CD4-positive, alpha-beta T cell treated with Interleukin-15 for 4 hours (primary cell): Measurements from ENCODE around the gene ELOVL7.
"Not testable (repeated sequence)": the region's sequence is repeated elsewhere in the genome, so short reads cannot be mapped to it uniquely, and the experiment has no call there.

ENCODE experiments used
- DNase-seq: peaks from one replicate; pipeline ENCODE4 v3.0.0-alpha.2; 2020; ENCODE audit warnings: low spot score

ELOVL7 gene

DNA sequence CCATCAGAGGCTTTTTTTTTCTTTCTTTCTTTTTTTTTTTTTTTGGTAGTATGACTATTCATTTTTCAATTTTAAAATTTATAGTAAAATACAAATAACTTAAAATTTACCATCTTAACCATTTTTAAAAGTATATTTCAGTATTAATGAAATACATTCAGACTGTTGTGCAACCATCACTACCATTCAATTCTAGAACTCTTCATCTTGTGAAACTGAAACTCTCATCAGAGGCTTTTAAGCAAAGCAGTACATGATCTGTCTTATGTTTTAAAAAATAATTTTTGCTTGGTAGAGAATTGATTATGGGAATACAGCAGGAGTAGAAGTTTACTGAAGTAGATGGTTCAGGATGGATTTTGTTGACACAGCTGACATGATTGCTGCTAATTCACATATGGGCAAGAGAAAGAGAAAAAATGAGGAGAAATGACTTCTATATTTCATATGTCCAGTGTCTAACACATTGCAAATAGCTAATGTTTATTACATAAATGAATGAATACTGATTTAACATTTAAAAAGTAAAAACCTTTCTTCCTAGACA is 13.4 kb downstream of the ELOVL7 start:
- DNase-seq: no peak

DNA sequence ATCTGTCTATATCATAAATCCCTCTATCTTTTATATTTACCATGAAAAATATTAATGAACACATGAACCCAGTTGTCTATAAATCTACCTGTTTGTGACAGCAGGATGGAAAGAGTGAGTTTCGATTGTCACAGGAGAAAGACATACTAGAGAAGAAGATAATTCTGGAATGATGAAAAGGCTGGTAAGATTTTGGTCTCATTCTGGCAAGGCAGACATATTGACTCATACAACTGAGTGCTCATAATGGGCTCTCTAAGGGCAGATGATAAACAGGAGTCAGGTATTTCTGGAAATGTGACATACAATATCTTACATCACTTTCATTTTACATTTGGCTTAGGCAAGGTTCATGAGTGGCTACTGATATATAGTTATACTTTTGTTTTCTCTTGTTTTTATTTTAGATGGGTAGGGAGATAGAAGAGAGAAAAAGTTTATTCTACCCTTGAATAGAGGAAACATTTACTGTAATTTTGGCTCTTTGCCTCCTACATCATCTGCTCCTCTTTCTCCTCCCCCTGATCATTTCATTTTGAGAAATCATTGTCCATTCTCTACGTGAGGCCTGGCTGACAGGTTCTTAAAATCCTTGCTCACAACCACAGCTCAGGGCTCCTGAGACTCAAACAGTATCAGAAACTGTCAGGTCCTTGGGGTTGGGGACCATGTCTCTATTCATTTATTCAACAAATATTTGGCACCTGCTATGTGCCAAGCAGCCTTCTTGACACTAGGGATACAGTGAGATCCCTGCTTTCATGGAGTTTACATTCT is 14.4 kb downstream of the ELOVL7 start:
- no peak for DNase-seq

DNA sequence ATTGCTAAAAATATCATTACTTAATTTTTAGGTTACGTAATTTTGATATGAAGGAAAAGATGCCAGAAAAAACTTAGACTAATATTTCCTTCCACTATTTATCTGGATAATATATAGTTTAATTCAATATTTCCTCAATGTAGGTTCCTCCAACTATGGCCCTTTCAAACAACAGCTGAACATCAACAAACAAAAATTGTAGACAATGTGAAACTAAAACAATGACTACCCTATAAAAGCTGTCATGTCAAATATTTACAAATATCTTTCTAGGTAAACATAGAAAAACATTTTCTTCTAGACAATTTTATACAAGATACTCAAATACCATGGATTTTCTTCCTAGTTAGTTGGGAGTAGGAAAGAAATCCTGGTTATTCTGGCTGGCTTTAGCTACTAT is 16.9 kb downstream of the ELOVL7 start:
- no peak for DNase-seq

DNA sequence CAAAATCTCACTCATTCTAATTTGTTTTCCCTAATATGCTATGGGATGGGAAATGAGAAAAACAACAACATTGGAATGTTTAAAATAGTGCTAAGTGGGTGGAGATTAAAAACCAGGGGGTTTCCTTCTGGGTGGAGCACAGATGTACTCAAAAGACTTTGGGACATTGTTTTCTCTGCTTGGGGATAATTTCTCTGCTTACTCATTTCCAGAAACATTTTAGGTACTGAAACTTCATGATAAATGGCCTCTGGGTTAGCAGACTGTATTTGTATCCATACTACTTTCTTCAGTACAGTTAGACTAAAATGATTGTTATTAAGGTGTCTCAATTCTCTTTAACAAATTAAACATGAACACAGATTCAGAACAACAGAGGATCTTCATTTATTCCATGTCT is 17.4 kb downstream of the ELOVL7 start:
- DNase-seq: no peak

DNA sequence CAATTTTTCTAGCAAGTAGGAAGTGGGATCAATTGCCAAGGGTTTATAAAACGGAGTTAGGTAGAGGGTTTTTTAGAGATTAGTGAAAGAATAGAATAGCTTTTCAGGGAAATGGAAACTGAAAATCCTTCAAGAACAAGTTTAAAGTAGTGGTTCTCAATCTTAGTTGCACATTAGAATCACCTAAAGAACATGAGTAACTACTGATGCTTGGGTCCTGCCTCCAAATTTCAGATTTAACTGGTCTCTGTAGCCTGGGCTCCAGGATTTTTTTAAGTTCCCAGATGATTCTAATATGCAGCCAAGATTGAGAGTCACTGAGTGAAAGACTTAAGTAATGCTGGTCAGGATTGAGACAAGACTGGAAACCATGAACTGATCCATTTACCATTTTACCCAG is 20.5 kb downstream of the ELOVL7 start:
- DNase-seq: no peak

DNA sequence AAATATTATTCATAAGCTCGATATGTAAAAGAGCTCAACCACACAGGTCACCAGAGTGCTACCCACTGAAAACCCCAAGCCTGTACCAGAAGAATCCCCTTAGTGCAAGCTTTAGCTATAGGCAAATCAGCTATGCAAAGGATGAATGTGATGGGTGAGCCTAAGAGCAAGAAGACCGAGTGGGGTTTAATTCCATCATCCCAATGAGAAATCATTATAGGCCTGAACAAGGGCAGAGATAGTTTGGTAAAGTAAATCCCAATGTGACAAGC is 21.8 kb downstream of the ELOVL7 start:
- no peak for DNase-seq

DNA sequence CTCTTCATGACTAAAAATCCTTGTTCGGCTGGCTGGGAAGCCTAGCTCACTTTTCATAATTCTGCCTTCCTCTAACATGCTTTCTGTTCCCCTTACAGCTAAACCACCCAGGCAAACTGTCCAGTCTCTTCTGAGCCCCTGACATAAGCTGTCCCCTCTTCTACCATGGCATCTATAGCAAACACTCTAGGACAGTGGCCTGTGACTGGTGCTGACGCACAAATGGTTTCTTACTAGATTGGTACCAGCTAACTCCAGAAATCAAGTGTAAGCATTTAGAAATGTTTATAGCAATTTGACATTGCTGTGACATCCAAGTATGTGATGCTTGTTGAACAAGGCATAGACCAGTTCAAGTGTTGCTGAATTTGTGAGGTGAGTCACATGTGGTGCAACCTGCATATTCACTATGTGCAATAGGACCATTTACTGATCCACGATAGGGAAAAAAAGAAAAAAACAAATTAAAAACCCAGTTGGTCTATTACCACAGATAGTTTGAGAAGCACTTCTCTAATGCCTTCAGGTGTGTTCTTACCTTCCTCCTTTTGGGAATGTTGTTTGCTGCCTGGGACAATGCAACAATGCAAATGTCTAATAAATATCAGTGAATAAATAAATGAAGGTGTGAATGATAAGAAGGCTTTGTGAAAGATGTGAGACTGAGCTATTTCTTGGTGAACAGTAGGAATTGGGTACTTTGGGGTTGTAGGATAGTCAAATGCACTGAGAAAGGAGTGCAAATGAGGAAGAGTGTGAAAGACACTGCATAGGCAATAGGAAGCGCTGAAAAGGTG is 22.4 kb downstream of the ELOVL7 start:
- DNase-seq: no peak

DNA sequence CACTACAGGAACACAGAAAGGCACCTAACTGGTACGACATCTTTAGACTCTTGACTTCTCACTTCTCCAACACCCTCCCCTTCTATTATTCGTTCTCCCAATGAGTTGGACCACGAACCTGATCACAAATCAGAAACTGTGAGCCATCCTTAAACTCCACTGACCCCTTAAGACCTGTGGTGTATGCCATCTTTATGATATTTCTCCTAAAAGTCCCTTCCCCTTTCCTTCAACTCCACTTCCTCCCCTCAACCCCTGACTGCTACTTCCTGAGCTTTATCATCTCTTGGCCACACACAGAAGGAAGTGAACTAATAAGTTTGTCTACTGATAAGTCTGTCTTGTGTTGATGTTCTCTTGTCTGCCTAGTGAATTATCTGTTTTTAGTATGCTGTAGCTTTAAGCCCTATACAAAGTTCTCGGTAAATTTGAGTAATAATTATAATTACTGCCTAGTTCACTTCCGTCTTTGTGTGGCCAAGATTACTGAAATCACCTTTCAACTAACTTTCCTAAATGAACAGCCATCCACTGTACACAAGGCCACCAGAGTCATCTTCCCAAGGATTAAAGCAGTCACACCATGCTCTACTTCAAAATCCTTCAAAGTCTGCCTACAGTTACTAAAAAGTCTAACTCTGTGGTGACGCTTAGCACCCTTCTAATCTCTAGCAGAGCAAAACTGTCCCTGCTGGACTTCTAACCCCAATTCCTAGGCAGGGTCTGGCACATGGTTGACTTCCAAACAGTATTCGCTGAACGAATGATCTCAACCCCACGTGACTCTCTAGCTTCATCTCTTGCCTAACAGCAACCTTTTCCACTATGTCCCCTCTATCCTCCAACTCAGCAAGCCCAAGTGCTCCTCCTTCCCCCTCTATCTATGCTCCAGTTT is 23.2 kb downstream of the ELOVL7 start:
- DNase-seq: no peak

DNA sequence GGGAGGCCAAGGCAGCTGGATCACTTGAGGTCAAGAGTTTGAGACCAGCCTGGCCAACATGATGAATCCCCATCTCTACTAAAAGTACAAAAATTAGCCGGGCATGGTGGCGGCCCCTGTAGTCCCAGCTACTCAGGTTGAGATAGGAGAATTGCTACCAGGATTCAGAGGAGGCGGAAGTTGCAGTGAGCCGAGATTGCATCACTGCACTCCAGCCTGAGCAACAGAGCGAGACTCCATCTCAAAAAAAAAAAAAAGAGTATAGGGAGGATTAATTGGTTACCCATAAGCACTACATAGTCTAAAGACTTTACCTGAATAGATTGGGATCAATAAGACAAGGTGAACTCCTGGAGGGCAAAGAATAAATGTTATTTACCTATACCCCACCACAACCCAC is 27.9 kb downstream of the ELOVL7 start:
- not testable (repeated sequence) for DNase-seq

DNA sequence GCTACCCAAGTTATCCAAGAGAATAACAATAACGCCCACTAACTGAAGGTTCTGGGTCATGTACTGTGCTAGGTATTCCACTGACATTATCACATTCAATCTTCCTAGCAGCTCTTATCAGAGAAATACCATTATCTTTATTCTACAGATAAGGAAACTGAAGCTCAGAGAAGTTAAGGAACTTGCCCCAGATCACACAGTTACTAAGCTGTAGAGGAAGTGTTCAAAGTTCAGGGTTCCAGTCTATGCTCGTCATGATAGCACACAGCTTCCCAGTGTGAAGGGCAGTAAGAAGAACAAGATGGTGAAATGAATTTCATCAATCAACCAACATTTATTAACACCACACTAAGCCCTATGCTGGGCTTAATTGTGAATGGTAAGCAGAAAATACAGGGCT is 29.6 kb downstream of the ELOVL7 start:
- no peak for DNase-seq

DNA sequence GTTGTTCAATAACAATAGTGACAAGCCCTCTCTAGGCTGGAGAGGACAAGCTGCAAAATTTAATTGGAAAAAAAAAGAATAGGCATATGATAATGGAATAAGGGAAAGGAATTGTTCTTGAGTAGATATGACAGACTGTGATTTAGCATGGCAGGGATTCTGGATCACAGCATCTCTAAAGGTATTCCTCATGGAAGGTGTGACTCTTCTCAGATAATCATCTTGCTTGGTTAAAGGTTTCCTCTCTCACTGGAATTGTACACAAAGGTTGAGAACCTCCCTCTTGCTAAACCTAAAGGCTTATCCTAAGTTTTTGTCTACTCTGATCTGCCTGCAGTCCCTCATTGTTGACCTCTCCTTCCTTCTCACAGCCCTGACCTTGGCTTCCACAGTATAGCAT is 31.6 kb downstream of the ELOVL7 start:
- DNase-seq: no peak

DNA sequence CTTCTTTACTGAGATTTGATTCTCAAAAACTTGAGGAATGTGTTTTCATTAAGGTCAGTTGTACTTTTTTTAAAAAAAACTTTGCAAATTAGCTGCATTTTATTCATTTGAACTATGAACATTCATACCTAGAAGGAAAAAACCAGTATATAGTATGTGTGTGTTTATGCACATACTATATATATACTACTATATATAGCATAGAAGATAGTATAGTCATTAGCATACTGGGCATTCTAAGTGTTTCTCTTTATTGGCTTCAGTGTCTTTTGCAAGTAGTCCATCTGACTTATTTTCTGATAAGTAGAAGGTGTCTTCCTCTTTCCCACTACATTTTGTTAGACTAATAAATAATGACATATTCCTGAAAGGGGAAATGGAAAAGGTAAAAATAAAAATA is 33.0 kb downstream of the ELOVL7 start:
- no peak for DNase-seq

DNA sequence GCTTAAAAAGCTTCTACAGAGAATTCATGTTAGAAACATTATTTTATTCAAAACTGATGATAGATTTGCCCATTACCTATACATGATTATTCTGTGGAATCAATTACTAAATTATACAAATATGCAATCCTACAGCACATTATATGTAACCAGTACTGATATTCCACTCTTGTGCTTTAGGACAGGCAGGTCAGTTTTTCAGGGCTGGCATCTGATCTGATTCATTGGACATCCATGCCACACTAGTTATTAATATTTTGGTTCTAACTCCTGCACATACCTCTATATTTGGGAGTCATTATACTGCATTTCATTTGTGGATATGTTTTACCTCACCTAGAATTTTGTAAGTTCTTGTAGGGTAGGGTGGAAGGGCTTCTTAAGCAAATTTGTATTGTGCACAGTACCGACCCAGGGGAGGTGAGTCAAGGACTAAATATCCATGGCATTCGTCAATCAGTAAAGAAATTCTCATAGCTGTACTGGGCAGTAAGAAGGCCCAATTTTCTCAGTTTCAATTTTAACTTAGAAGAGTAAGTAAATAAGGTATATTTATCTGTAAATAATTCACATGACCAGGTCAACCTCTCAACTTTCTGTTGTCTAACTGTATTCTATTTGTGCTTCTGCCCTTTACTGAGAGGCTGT is 33.5 kb downstream of the ELOVL7 start:
- no peak for DNase-seq

DNA sequence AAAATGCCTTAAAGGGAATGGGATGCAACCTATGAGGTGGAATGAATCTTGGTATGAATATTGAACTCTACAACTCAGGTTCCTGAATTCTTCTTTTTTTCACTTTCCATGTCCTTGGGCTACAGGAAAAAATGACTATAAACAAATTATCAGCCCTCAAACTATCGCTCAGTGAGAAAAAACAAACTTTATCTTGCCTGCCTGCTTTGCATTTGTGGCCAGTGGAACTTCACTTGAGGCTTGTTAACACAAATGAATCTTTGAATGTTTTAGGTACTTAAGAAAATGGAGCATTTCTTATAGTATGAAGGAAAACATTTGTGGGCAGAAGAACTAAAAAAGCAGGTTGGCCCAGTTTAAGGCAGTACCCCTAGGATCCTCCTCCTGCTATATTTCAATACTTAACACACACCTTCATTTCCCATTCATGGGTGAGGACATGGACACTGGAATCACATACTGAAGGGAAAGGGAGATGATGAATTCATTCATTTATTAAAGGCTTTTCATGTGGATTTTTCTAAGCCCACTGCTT is 34.1 kb downstream of the ELOVL7 start:
- no peak for DNase-seq

DNA sequence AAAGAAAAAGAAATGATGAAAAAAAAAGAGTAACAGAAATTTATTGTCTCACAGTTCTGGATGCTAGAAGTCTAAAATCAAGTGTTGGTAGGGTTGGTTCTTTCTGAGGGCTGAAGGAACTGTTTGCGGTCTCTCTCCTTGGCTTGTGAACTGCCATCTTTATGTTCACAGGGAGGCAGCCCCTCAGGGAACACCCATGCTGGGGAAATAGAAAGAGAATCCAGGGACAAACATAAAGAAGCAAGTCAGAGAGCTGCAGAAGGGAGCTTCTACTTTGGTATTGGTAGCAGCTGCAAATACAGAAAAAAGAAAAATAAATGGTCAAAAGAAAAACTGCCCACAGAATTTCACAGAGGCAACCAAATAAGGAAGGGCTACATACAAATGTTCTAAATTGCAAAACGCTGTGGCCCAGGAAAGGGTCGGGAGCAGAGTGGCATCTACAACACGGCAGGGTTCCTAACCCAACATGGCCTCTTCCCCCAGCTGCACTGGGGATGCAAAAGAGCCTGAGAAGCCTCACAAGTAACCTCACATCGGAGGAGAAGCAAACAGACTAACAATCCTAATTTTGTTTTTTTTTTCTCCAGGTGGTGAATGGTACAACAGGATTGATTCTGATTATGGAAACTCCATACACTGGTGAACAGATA is 37.4 kb downstream of the ELOVL7 start:
- DNase-seq: no peak

DNA sequence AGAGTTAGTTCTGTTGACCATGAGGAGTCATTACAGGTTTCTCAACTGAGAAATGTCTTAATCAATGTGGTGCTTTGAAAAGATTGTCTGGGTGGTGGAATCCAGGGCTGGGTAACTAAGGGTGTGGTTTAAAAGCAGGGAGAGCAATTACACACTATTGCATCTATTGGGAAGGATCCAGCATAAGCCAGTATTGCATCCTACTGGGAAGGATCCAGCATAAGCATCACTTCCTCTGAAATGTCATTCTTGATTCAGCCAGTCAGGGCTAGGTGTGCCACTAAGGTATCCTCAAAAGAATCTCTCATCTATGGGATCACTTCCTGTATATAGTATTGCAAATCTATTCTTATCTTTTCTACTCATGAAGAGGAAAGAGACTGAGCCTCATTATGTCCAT is 38.6 kb downstream of the ELOVL7 start:
- DNase-seq: no peak

DNA sequence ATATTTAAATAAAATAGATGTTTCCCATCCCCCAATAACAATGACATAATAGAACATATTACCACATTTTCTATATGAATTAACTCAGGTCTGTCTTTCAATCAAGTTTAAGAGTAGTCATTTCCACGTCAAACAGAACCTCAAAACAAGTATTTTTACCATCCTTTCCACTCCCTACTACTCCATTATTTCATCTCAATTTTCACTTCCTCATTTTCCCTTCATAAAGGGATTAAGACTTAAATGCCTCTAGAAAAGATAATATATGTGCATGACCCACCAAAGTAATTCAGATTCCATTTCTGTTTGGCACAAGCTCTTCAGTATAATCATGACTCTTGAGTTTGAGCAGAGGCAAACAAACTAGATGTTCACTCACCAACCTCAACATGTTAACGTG is 40.4 kb downstream of the ELOVL7 start:
- DNase-seq: no peak

DNA sequence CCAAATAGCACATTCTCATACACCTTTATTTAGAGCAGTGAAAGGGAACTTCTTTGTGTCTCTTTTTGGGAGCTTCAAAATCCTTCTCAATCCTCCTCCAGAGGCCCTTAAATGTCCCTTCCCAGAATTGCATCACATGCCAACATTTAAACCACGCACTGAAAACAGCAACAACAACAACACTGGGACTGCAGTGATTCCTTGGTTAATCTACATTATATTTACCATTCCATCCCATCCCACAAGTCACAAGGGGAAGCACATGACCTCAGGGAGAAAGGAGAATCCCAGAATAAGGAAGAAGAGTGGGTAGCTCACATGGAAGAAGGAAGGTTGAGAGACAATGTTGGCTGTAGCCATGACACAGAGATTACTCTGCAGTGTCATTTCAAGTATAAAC is 41.1 kb downstream of the ELOVL7 start:
- DNase-seq: no peak

DNA sequence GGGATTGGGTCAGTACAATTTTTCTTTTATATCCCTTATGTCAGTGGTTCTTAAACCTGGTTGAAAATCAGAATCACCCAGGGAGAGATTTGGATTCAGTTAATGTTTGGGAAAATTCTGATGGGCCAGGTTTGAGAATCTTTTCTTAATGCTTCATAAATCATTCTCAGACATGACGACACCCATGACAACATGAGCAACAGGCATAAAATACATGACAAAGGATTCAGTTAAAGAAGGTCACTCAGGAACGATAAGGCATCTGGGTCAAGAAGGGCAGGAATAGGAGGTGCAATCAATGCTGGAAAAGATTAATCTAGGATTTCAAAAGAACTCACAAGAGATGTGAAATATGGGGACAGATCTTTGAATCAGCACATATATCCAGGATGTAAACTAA is 41.8 kb downstream of the ELOVL7 start:
- DNase-seq: no peak

DNA sequence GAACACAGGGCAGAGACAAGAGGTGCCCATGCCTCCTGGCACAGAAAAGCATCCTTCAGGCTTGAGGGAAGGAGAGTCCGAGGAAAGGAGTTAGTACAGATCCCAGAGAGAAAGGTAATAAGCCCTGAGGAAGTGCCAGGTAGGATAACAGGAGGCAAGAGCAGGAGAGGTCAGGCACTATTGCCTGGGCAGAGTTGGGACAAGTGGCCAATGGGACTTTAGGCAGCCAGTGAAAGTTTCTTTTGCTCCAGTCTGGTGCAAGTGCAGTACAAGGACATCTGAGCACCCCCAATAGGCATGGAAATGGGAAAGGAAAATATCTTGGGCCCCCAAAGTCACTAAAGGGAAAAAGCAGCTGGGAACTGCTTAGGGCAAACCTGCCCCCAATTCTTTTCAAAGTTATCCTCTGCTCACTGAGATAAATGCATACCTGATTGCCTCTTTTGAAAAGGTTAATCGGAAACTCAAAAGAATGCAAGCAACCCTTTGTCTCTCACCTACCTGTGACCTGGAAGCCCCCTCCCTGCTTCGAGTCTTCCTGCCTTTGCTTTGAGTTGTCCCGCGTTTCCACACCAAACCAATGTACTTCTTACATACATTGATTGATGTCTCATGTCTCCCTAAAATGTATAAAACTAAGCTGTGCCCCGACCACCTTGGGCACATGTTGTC is 46.5 kb downstream of the ELOVL7 start:
- no peak for DNase-seq
